ENCODE data around the gene CCDC149. TPM values are rescaled to one million over a fixed set of nuclear protein-coding genes. Genes with fewer than 3 reads are reported as not detected.

The CCDC149 gene
- total and polyA plus RNA-seq, 2 of the 8 experiments (the other 6 are each of a cell fraction or from before 2014, with no cell fraction given): 2.2 to 5.6 TPM

DNA sequence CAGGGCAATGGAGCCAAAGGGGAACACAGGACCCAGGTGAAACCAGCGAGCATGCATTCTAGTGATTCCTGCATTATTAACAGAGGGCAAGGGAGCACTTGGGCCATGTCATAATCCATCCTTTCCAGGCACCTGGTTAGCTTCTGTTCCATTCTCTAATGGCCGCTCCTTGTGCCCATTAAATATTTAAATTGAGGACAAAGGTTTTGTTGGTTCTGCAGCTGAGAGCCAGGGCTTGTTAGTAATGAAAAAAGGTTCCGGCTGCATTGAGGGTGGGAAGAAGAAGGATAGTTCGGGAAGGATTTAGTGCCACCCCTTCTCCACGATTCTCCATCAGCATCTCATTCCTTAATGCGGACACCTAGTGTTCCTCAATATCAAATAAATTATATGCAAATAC is 103.9 kb downstream of the CCDC149 start:
- no peak overlapping the region for H3K18ac ChIP-seq (ENCODE audit: extremely low read depth, low read length)

More for the DNA sequence above, 103.9 kb downstream of the CCDC149 start:
- TF ChIP-seq CHD2 (IDR thresholded peaks at IDR 0.05; ENCODE audit: low read length) (no peak), SIX5 (IDR thresholded peaks at IDR 0.05; ENCODE audit: low read depth, low read length) (no peak), CREB1 (IDR thresholded peaks at IDR 0.05) (no peak), RFX5 (IDR thresholded peaks at IDR 0.05; ENCODE audit: borderline replicate concordance, low read depth, low read length) (no peak), CBX5 (IDR thresholded peaks at IDR 0.05; ENCODE audit: low read depth, low read length) (no peak), PHF8 (conservative IDR thresholded peaks at IDR 0.05; ENCODE audit: low read depth, low read length) (no peak), RAD21 (IDR thresholded peaks at IDR 0.05 in 1 of 2, conservative IDR thresholded peaks at IDR 0.05 in 1 of 2; ENCODE audit: low read depth in 2 of 2, low read length in 2 of 2) (no peak)
- TF ChIP-seq, protein P1, sequence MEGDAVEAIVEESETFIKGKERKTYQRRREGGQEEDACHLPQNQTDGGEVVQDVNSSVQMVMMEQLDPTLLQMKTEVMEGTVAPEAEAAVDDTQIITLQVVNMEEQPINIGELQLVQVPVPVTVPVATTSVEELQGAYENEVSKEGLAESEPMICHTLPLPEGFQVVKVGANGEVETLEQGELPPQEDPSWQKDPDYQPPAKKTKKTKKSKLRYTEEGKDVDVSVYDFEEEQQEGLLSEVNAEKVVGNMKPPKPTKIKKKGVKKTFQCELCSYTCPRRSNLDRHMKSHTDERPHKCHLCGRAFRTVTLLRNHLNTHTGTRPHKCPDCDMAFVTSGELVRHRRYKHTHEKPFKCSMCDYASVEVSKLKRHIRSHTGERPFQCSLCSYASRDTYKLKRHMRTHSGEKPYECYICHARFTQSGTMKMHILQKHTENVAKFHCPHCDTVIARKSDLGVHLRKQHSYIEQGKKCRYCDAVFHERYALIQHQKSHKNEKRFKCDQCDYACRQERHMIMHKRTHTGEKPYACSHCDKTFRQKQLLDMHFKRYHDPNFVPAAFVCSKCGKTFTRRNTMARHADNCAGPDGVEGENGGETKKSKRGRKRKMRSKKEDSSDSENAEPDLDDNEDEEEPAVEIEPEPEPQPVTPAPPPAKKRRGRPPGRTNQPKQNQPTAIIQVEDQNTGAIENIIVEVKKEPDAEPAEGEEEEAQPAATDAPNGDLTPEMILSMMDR (IDR thresholded peaks at IDR 0.05; ENCODE audit: control extremely low read depth in 1 of 3, insufficient read depth in 1 of 3, low read depth in 1 of 3, low read length in 3 of 3): no peak
- no peak overlapping the region for H4K8ac ChIP-seq (ENCODE audit: extremely low read depth, insufficient read depth, low read length)
- H3K14ac ChIP-seq (ENCODE audit: insufficient read length): no peak overlapping the region
- WGBS, 2 experiments (ENCODE audit: extremely low coverage in 1 of 2, insufficient coverage in 1 of 2, insufficient read length in 1 of 2, insufficient replicate concordance in 2 of 2, low coverage in 1 of 2, low lambda C conversion rate in 2 of 2, missing lambda C conversion rate in 1 of 2): 83% methylated on average over 6 of the region's 6 CpGs; no CpG with 5 or more reads in 1 of the 2 experiments
- H2AFZ ChIP-seq (ENCODE audit: low read length): no peak overlapping the region
- H2BK120ac ChIP-seq (replicated peaks; ENCODE audit: low read depth, low read length): no peak overlapping the region
- H4K91ac ChIP-seq (replicated peaks; ENCODE audit: insufficient read length, low read length): no peak overlapping the region
- no peak overlapping the region for H3K4ac ChIP-seq (replicated peaks; ENCODE audit: insufficient read length, low read depth, low read length)
- no peaks in the 10 kb centered on the region for H3K9me3 ChIP-seq (ENCODE audit: insufficient read depth in 2 of 2, low read depth in 1 of 2, low read length in 1 of 2)
- no peak overlapping the region for H4K5ac ChIP-seq (ENCODE audit: insufficient read length, low read depth, low read length)
- H3K27me3 ChIP-seq (replicated peaks in 1 of 4; ENCODE audit: control insufficient read depth in 3 of 4, extremely low read depth in 1 of 4, insufficient read depth in 3 of 4, low read length in 3 of 4): no peaks in the 10 kb centered on the region
- peaks cover 2 to 12% (median 6%) of the 10 kb centered on the region in 4 experiments; a peak in 4 of 7 replicates for H3K4me1 ChIP-seq (replicated peaks in 1 of 4; ENCODE audit: control insufficient read depth in 3 of 4, insufficient read depth in 4 of 4, low read length in 3 of 4)
- no peaks in the 10 kb centered on the region for H3K23me2 ChIP-seq (ENCODE audit: low read depth, low read length)
- no peak overlapping the region for H3K9ac ChIP-seq (replicated peaks in 1 of 4; ENCODE audit: extremely low read depth in 1 of 4, low read depth in 3 of 4, low read length in 3 of 4)
- no peaks in the 10 kb centered on the region for H4K20me1 ChIP-seq (replicated peaks in 1 of 2; ENCODE audit: control insufficient read depth in 1 of 2, insufficient read depth in 2 of 2, low read length in 2 of 2)
- no peak overlapping the region for H2BK20ac ChIP-seq (ENCODE audit: low read length)
- H2BK12ac ChIP-seq (ENCODE audit: low read depth, low read length): no peak overlapping the region
- no peaks in the 10 kb centered on the region for H3K79me1 ChIP-seq (ENCODE audit: low read depth, low read length)
- no peaks in the 10 kb centered on the region for H3K79me2 ChIP-seq (ENCODE audit: control insufficient read depth in 1 of 2, insufficient read depth in 2 of 2, low read length in 2 of 2)
- H2AK5ac ChIP-seq (ENCODE audit: low read depth, low read length): no peak overlapping the region
- no peak for DNase-seq (ENCODE audit: low read depth in 1 of 2, low spot score in 2 of 2)
- no peak overlapping the region for H3K56ac ChIP-seq (replicated peaks; ENCODE audit: insufficient read length, low read depth, low read length)
- H3K4me2 ChIP-seq (ENCODE audit: insufficient read depth in 1 of 2, low read depth in 2 of 2, low read length in 2 of 2): no peak overlapping the region
- H2BK5ac ChIP-seq (ENCODE audit: low read depth, low read length): no peak overlapping the region
- ChIA-PET POLR2A (ENCODE audit: partially characterized antibody) (interaction anchor here (1.0 kb wide), 1 partner anchor 71 kb away, joined by 3 read pairs; no protein-coding TSS in a partner anchor), CTCF (ENCODE audit: partially characterized antibody) (interaction anchor here (0.6 to 4.0 kb wide), 30 partner anchors 7 to 366 kb away, joined by 3 to 29 read pairs (median 3); partner anchors contain the start of gene SOD3)
- H3K4me3 ChIP-seq (ENCODE audit: extremely low read depth in 1 of 4, insufficient read depth in 2 of 4, low read depth in 3 of 4, low read length in 4 of 4): no peak overlapping the region
- H2BK15ac ChIP-seq (ENCODE audit: low read length): no peak overlapping the region
- H3K27ac ChIP-seq (ENCODE audit: low read depth, low read length): no peak overlapping the region
- no peak for FAIRE-seq
- H3K36me3 ChIP-seq (ENCODE audit: control insufficient read depth in 2 of 4, insufficient read depth in 4 of 4, low read length in 3 of 4): no peaks in the 10 kb centered on the region; a peak in 1 of 8 replicates
- no peak overlapping the region for H3K23ac ChIP-seq (ENCODE audit: insufficient read length)
